ENCODE results near the gene CXCL14.

CXCL14 gene

DNA sequence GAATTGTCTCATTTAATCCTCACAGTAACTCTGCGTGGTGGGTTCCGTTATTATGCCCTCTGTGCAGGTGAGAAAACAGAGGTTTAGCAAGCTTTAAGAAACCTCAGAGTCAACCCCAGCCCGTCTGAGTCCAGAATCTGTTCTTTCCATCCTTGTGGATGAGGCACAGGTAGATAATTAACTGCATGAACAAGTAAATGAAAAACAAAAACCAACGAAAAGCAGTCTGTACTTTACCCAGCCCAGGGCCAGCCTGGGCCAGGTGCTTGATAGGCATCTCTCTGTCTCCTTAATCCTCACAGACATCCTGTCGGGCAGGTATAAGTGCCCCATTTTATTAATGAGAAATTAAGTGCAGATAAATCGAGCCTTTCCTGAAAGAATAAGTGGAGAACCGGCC, 25.3 kb upstream of the CXCL14 start:
- TF ChIP-seq, protein P1, sequence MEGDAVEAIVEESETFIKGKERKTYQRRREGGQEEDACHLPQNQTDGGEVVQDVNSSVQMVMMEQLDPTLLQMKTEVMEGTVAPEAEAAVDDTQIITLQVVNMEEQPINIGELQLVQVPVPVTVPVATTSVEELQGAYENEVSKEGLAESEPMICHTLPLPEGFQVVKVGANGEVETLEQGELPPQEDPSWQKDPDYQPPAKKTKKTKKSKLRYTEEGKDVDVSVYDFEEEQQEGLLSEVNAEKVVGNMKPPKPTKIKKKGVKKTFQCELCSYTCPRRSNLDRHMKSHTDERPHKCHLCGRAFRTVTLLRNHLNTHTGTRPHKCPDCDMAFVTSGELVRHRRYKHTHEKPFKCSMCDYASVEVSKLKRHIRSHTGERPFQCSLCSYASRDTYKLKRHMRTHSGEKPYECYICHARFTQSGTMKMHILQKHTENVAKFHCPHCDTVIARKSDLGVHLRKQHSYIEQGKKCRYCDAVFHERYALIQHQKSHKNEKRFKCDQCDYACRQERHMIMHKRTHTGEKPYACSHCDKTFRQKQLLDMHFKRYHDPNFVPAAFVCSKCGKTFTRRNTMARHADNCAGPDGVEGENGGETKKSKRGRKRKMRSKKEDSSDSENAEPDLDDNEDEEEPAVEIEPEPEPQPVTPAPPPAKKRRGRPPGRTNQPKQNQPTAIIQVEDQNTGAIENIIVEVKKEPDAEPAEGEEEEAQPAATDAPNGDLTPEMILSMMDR (IDR thresholded peaks at IDR 0.05; ENCODE audit: control insufficient read depth, extremely low read depth, insufficient read depth) = no peak
- no peak for DNase-seq (ENCODE audit: low read depth)
- H3K4me3 ChIP-seq (ENCODE audit: low read depth, low read length) = no peak overlapping the region

GRCh38 chr5:135602882-135603721, 24.3 kb upstream of the CXCL14 start:
- TF ChIP-seq, protein P1 (IDR thresholded peaks at IDR 0.05; ENCODE audit: control insufficient read depth, extremely low read depth, insufficient read depth) = no peak
- DNase-seq (ENCODE audit: low read depth) = no peak
- no peak overlapping the region for H3K4me3 ChIP-seq (ENCODE audit: low read depth, low read length)

- DNase-seq (ENCODE audit: low read depth) = no peak
- H3K4me3 ChIP-seq (ENCODE audit: low read depth, low read length) = no peak overlapping the region
- TF ChIP-seq, protein P1 (IDR thresholded peaks at IDR 0.05; ENCODE audit: control insufficient read depth, extremely low read depth, insufficient read depth) = no peak
Observed at GRCh38 chr5:135601466-135601865, 22.7 kb upstream of the CXCL14 start.

DNA sequence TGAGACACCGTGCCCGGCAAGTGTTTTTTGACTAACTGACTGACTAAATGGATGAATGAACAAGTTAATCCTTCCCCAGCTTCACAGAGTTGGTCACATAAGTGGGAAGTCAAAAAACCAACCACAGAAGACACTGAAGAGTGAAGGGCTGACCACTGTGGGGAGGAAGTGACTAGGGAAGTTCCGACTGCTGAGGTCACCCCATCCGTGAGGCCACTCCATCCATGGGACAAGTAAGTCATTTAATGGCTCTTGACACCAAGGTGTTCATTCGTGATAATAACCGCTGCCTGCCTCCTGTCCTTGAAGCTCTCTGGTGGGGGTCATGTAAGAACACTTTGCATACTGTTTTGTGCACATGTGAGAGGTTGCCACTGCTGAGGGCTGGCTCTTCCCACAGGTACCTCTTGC, 22.2 kb upstream of the CXCL14 start:
- TF ChIP-seq, protein P1 (IDR thresholded peaks at IDR 0.05; ENCODE audit: control insufficient read depth, extremely low read depth, insufficient read depth) = no peak
- no peak overlapping the region for H3K4me3 ChIP-seq (ENCODE audit: low read depth, low read length)
- DNase-seq (ENCODE audit: low read depth) = no peak

DNA sequence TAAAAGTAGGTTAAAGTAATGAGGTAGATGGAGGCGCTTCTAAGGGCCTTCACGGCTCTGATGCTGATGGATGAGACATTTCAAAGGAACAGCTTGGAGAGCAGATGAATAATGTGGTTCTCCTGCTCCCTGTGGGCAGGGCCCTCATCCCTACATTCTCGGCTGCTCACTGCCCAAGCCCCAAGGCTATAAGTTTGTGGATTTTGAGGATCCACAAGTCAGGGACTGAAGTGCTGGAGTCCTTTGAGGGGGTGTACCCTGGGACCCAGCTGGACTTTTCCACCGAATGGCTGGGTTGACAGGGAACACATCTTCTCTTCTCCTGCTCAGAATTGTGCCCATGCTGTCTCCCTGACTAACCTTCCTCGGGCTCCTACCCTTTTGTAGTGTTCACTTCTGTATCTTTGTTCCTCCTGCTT, 21.4 kb upstream of the CXCL14 start:
- TF ChIP-seq, protein P1 (IDR thresholded peaks at IDR 0.05; ENCODE audit: control insufficient read depth, extremely low read depth, insufficient read depth) = no peak
- DNase-seq (ENCODE audit: low read depth) = no peak
- H3K4me3 ChIP-seq (ENCODE audit: low read depth, low read length) = no peak overlapping the region

DNA sequence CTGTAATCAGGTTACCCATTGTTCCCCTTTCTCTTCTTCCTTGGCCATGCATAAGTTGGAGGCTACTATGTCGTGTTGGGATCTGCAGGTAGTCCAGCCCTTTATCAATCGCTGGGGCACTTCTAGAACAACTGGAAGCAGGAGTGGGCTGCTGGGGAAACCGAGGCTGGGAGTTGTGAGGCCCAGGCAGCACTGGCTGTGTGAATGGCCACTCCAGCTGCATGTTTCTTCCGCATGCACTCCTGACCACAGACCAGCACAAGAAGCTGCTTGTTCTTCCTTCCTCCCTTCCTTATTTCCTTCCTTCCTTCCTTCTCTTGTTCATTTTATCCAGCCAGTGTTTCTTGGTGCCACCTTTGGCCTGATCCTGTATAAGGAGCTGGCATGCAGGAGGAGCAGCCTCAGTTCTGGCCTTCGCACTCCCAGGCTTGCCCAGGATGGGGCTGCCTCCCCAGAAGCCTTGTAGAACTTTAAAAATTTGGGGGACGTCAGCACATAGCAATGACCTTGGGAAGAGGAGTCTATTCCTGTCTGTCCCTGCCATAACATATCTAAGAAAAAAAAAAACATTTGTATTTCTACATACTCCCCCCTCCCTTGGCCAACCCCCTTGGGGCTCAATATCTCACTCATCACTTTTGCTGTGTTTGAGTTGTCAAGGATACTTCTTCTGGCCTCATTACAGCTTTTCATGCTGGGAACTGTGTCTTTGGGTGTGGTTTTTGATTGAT, 20.8 kb upstream of the CXCL14 start:
- H3K4me3 ChIP-seq (ENCODE audit: low read depth, low read length) = no peak overlapping the region
- DNase-seq (ENCODE audit: low read depth) = no peak
- TF ChIP-seq, protein P1 (IDR thresholded peaks at IDR 0.05; ENCODE audit: control insufficient read depth, extremely low read depth, insufficient read depth) = no peak

All from LNCaP clone FGC (cell line).